MM.1S (cell line): ENCODE results near the gene MSH4.

Source experiments
- CTCF ChIP-seq: fragments of 300-600 bp; sonication (generic); IDR thresholded peaks from 2 replicates; pipeline ENCODE4 v1.5.1; 2016; ENCODE audit warnings: antibody characterized with exemption, low read length, mixed read lengths
- EZH2 ChIP-seq: fragments of 300-600 bp; sonication (generic); optimal IDR thresholded peaks from 2 replicates; pipeline ENCODE3; 2017; ENCODE audit warnings: low read depth, mild to moderate bottlenecking, antibody characterized with exemption, low read length, mixed read lengths

GRCh38 chr1:75838079-75838478 lies 41.4 kb downstream of the MSH4 start:
- TF ChIP-seq EZH2: no peak
- no peak for TF ChIP-seq CTCF
